ENCODE results near the gene RBCK1.
"Not testable (repeated sequence)": the region's sequence is repeated elsewhere in the genome, so short reads cannot be mapped to it uniquely, and the experiment has no call there.

DNA sequence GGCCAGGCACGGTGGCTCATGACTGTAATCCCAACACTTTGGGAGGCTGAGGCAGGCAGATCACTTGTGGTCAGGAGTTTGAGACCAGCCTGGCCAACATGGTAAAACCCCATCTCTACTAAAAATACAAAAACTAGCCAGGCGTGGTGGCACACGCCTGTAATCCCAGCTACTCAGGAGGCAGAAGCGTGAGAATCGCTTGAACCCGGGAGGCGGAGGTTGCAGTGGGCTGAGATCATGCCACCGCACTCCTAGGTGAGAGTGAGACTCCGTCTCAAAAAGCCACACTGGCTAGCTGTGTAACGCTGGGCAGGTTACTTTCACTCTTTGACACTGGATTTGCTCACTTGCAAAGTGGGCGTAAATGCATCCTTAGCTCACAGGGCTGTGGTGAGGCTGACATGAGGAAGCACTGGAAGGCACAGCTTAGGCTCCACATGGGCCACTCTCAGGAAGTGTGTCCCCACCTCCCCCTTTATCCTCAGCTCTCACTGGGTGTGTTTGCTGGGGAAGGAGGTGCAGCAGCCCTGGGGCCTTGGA is 35.5 kb upstream of the RBCK1 start:
- TF ChIP-seq, protein P1, sequence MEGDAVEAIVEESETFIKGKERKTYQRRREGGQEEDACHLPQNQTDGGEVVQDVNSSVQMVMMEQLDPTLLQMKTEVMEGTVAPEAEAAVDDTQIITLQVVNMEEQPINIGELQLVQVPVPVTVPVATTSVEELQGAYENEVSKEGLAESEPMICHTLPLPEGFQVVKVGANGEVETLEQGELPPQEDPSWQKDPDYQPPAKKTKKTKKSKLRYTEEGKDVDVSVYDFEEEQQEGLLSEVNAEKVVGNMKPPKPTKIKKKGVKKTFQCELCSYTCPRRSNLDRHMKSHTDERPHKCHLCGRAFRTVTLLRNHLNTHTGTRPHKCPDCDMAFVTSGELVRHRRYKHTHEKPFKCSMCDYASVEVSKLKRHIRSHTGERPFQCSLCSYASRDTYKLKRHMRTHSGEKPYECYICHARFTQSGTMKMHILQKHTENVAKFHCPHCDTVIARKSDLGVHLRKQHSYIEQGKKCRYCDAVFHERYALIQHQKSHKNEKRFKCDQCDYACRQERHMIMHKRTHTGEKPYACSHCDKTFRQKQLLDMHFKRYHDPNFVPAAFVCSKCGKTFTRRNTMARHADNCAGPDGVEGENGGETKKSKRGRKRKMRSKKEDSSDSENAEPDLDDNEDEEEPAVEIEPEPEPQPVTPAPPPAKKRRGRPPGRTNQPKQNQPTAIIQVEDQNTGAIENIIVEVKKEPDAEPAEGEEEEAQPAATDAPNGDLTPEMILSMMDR (IDR thresholded peaks at IDR 0.05; ENCODE audit: extremely low read depth in 1 of 2, insufficient read depth in 1 of 2, low read depth in 1 of 2, low read length in 2 of 2) = not testable (repeated sequence)
- not testable (repeated sequence) for TF ChIP-seq GATA2 (IDR thresholded peaks at IDR 0.05; ENCODE audit: insufficient read depth, insufficient read length, low read depth, low read length); EZH2 (IDR thresholded peaks at IDR 0.05; ENCODE audit: borderline replicate concordance, low read depth, low read length, severe bottlenecking); MYC (IDR thresholded peaks at IDR 0.05; ENCODE audit: low read depth, low read length); POLR2A (IDR thresholded peaks at IDR 0.05; ENCODE audit: low read depth, low read length)
- TF ChIP-seq, protein P2, sequence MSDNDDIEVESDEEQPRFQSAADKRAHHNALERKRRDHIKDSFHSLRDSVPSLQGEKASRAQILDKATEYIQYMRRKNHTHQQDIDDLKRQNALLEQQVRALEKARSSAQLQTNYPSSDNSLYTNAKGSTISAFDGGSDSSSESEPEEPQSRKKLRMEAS (IDR thresholded peaks at IDR 0.05; ENCODE audit: insufficient read depth, insufficient read length) = not testable (repeated sequence)

Data from endothelial cell of umbilical vein (primary cell).